ENCODE results near the gene ANXA11.

- no peak for TF ChIP-seq CTCF (IDR thresholded peaks at IDR 0.05)
- TF ChIP-seq POLR2A (IDR thresholded peaks at IDR 0.05), result no peak
These were observed 83.1 kb downstream of the ANXA11 start for GRCh38 chr10:80122110-80122710.

All from testis (tissue), 2 donors.